Smooth muscle cell (in vitro differentiated cells): ENCODE measurements around the gene OSBPL5. TPM values are rescaled to one million over a fixed set of nuclear protein-coding genes. Genes with fewer than 3 reads are reported as not detected.
A peak's percentile ranks its signal among the peaks of the same experiment; 100 is the strongest.

ENCODE experiments used
- DNase-seq: peaks from one replicate; lab custom pipeline; 2025; ENCODE audit not compliant: unreplicated experiment; lab: John Stamatoyannopoulos, UW
- H2AFZ ChIP-seq: fragments of 200-600 bp; sonication (generic); 2 replicates; pipeline ENCODE4 v1.6.0; 2016; ENCODE audit warnings: antibody characterized with exemption, low read depth, mild to moderate bottlenecking
- H3F3A ChIP-seq: fragments of 200-600 bp; sonication (generic); 2 replicates; pipeline ENCODE4 v1.6.0; 2017; ENCODE audit warnings: antibody characterized with exemption, low read depth
- H3K27ac ChIP-seq: fragments of 200-600 bp; sonication (generic); 2 replicates; pipeline ENCODE4 v1.5.1; 2016; ENCODE audit warnings: low read depth, mild to moderate bottlenecking
- H3K27me3 ChIP-seq: fragments of 200-600 bp; sonication (generic); 2 replicates; pipeline ENCODE4 v1.6.1; 2016; ENCODE audit warnings: low read depth, mild to moderate bottlenecking
- H3K36me3 ChIP-seq: fragments of 200-600 bp; sonication (generic); 2 replicates; pipeline ENCODE4 v1.5.1; 2016; ENCODE audit warnings: low read depth
- H3K4me1 ChIP-seq: fragments of 200-600 bp; sonication (generic); 2 replicates; pipeline ENCODE4 v1.5.1; 2016; ENCODE audit warnings: low read depth
- H3K4me2 ChIP-seq: fragments of 200-600 bp; sonication (generic); 2 replicates; pipeline ENCODE4 v1.6.0; 2016; ENCODE audit warnings: mild to moderate bottlenecking
- H3K4me3 ChIP-seq: fragments of 200-600 bp; sonication (generic); 2 replicates; pipeline ENCODE4 v1.5.1; 2016; ENCODE audit warnings: mild to moderate bottlenecking
- H3K79me2 ChIP-seq: fragments of 200-600 bp; sonication (generic); 2 replicates; pipeline ENCODE4 v1.6.0; 2016; ENCODE audit warnings: low read depth, mild to moderate bottlenecking
- H3K9ac ChIP-seq: fragments of 200-600 bp; sonication (generic); 2 replicates; pipeline ENCODE4 v1.6.0; 2016; ENCODE audit warnings: low read depth
- H3K9me3 ChIP-seq: fragments of 200-600 bp; sonication (generic); replicated peaks from 2 replicates; pipeline ENCODE4 v1.5.1; 2016; ENCODE audit warnings: low read depth
- H4K20me1 ChIP-seq: fragments of 200-600 bp; sonication (generic); 2 replicates; pipeline ENCODE4 v1.6.0; 2016; ENCODE audit warnings: low read depth
- CTCF ChIP-seq: fragments of 200-600 bp; sonication (generic); IDR thresholded peaks from 2 replicates; pipeline ENCODE4 v1.5.1; 2017; ENCODE audit warnings: borderline replicate concordance, mild to moderate bottlenecking, antibody characterized with exemption; ENCODE audit not compliant: insufficient read depth, poor library complexity, severe bottlenecking
- WGBS: methylation state at CpG from one replicate; pipeline ENCODE4 v1.1.7; 2016; ENCODE audit warnings: low lambda C conversion rate; 5-methylcytosine and 5-hydroxymethylcytosine counted together
- polyA plus RNA-seq: library from polyadenylated mRNA; unstranded; fragments of >200 nt; fragmentation: Nextera tagmentation; extraction: Ambion mirVana; gene quantifications from 2 replicates; pipeline ENCODE4 v1.2.1, GENCODE V29; 2016
- total RNA-seq: library from RNA; depleted of rRNA; stranded (reverse); fragments of >200 nt; gene quantifications from 2 replicates; pipeline ENCODE4 v1.2.3, GENCODE V29; 2014

OSBPL5 gene
- total and polyA plus RNA-seq, 2 experiments from 2014 or later, result 27.3 to 43.4 TPM

- no peak for DNase-seq
- Histone ChIP-seq H3K79me2 (no peaks in the 10 kb centered on the region), H4K20me1 (no peaks in the 10 kb centered on the region), H3K4me2 (no peak overlapping the region), H3K27me3 (peaks cover 25% of the 10 kb centered on the region), H3F3A (no peaks in the 10 kb centered on the region), H2AFZ (no peak overlapping the region), H3K9ac (no peak overlapping the region), H3K4me1 (no peaks in the 10 kb centered on the region), H3K4me3 (no peak overlapping the region), H3K27ac (no peak overlapping the region), H3K36me3 (no peaks in the 10 kb centered on the region), H3K9me3 (no peaks in the 10 kb centered on the region)
- no peak for TF ChIP-seq CTCF
- WGBS, result 87% methylated on average over 11 of the region's 11 CpGs
Measured at GRCh38 chr11:3197044-3197695, 32.1 kb upstream of the OSBPL5 start.

- 93% methylated on average over 23 of the region's 23 CpGs for WGBS
- Histone ChIP-seq H3K36me3 (no peaks in the 10 kb centered on the region), H3K4me1 (no peaks in the 10 kb centered on the region), H3K27me3 (peaks cover 18% of the 10 kb centered on the region), H3F3A (no peaks in the 10 kb centered on the region), H2AFZ (no peak overlapping the region), H4K20me1 (no peaks in the 10 kb centered on the region), H3K79me2 (no peaks in the 10 kb centered on the region), H3K9ac (no peak overlapping the region), H3K9me3 (no peaks in the 10 kb centered on the region), H3K4me3 (no peak overlapping the region), H3K4me2 (no peak overlapping the region), H3K27ac (no peak overlapping the region)
- no peak for DNase-seq
- no peak for TF ChIP-seq CTCF
Measured at GRCh38 chr11:3196161-3197043, 31.3 kb upstream of the OSBPL5 start.

- no peaks in the 10 kb centered on the region for H4K20me1 ChIP-seq
- no peak overlapping the region for H3K4me2 ChIP-seq
- no peaks in the 10 kb centered on the region for H3K79me2 ChIP-seq
- H3K9ac ChIP-seq, result no peak overlapping the region
- no peak overlapping the region for H2AFZ ChIP-seq
- peaks cover 9% of the 10 kb centered on the region for H3K27me3 ChIP-seq
- H3K27ac ChIP-seq, result no peak overlapping the region
- no peaks in the 10 kb centered on the region for H3K36me3 ChIP-seq
- H3K4me3 ChIP-seq, result no peak overlapping the region
- TF ChIP-seq CTCF, result peak; percentile 30
- no peaks in the 10 kb centered on the region for H3K9me3 ChIP-seq
- DNase-seq, result no peak
- WGBS, result 85% methylated on average over 22 of the region's 22 CpGs
- H3K4me1 ChIP-seq, result no peaks in the 10 kb centered on the region
- no peaks in the 10 kb centered on the region for H3F3A ChIP-seq
Measured at GRCh38 chr11:3195251-3196160, 30.4 kb upstream of the OSBPL5 start.
